ENCODE results near the gene CYP2U1. TPM values are rescaled to one million over a fixed set of nuclear protein-coding genes. Genes with fewer than 3 reads are reported as not detected.

Gene CYP2U1
- total and polyA plus RNA-seq, 9 of the 15 experiments (the other 6 are each of a cell fraction or from before 2014, with no cell fraction given): 0.03 to 0.15 (median 0.07) TPM

- no peak for TF ChIP-seq ADNP (tag; IDR thresholded peaks at IDR 0.05)
- no peak for TF ChIP-seq IRF9 (tag; IDR thresholded peaks at IDR 0.05)
- TF ChIP-seq, protein P1, sequence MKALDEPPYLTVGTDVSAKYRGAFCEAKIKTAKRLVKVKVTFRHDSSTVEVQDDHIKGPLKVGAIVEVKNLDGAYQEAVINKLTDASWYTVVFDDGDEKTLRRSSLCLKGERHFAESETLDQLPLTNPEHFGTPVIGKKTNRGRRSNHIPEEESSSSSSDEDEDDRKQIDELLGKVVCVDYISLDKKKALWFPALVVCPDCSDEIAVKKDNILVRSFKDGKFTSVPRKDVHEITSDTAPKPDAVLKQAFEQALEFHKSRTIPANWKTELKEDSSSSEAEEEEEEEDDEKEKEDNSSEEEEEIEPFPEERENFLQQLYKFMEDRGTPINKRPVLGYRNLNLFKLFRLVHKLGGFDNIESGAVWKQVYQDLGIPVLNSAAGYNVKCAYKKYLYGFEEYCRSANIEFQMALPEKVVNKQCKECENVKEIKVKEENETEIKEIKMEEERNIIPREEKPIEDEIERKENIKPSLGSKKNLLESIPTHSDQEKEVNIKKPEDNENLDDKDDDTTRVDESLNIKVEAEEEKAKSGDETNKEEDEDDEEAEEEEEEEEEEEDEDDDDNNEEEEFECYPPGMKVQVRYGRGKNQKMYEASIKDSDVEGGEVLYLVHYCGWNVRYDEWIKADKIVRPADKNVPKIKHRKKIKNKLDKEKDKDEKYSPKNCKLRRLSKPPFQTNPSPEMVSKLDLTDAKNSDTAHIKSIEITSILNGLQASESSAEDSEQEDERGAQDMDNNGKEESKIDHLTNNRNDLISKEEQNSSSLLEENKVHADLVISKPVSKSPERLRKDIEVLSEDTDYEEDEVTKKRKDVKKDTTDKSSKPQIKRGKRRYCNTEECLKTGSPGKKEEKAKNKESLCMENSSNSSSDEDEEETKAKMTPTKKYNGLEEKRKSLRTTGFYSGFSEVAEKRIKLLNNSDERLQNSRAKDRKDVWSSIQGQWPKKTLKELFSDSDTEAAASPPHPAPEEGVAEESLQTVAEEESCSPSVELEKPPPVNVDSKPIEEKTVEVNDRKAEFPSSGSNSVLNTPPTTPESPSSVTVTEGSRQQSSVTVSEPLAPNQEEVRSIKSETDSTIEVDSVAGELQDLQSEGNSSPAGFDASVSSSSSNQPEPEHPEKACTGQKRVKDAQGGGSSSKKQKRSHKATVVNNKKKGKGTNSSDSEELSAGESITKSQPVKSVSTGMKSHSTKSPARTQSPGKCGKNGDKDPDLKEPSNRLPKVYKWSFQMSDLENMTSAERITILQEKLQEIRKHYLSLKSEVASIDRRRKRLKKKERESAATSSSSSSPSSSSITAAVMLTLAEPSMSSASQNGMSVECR (CRISPR knock-in tag; IDR thresholded peaks at IDR 0.05): no peak
- no peak for TF ChIP-seq ZNF324 (CRISPR knock-in tag; IDR thresholded peaks at IDR 0.05)
- TF ChIP-seq RBM22 (IDR thresholded peaks at IDR 0.05; ENCODE audit: low read depth, low read length, poor library complexity, severe bottlenecking): no peak
- TF ChIP-seq ZNF583 (CRISPR knock-in tag; IDR thresholded peaks at IDR 0.05): no peak
- no peak for TF ChIP-seq EZH2 (IDR thresholded peaks at IDR 0.05; ENCODE audit: borderline replicate concordance, low read depth, low read length)
- TF ChIP-seq NFATC3 (IDR thresholded peaks at IDR 0.05): no peak
- TF ChIP-seq ZNF354B (CRISPR knock-in tag; IDR thresholded peaks at IDR 0.05): no peak
- TF ChIP-seq, protein P2, sequence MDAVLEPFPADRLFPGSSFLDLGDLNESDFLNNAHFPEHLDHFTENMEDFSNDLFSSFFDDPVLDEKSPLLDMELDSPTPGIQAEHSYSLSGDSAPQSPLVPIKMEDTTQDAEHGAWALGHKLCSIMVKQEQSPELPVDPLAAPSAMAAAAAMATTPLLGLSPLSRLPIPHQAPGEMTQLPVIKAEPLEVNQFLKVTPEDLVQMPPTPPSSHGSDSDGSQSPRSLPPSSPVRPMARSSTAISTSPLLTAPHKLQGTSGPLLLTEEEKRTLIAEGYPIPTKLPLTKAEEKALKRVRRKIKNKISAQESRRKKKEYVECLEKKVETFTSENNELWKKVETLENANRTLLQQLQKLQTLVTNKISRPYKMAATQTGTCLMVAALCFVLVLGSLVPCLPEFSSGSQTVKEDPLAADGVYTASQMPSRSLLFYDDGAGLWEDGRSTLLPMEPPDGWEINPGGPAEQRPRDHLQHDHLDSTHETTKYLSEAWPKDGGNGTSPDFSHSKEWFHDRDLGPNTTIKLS (IDR thresholded peaks at IDR 0.05; ENCODE audit: borderline replicate concordance, low read depth): no peak
These were observed 35.6 kb downstream of the CYP2U1 start (continued) for GRCh38 chr4:107966903-107967302.
